Esophagus muscularis mucosa (tissue), 4 donors: ENCODE data around the gene EYA4.

Source experiments
- EP300 ChIP-seq: sonication (generic); formaldehyde crosslinking; IDR thresholded peaks from one replicate; pipeline ENCODE4 v1.6.1; 2017; ENCODE audit warnings: antibody characterized with exemption
- POLR2AphosphoS5 ChIP-seq, 2 donors: sonication (generic); formaldehyde crosslinking; IDR thresholded peaks; one replicate each; pipeline ENCODE4 v1.6.1; 2017; ENCODE audit warnings: antibody characterized with exemption in 2 of 2
- TF ChIP-seq, protein P1 (sequence below), 3 experiments: fragments of 200-600 bp in 2 of 3; fragments of 450-650 bp in 1 of 3; sonication (generic) in 2 of 3; IDR thresholded peaks; one replicate each; pipeline ENCODE4 v1.5.1; 2017 to 2019; ENCODE audit warnings: antibody characterized with exemption in 3 of 3, mild to moderate bottlenecking in 2 of 3, moderate library complexity in 1 of 3

DNA sequence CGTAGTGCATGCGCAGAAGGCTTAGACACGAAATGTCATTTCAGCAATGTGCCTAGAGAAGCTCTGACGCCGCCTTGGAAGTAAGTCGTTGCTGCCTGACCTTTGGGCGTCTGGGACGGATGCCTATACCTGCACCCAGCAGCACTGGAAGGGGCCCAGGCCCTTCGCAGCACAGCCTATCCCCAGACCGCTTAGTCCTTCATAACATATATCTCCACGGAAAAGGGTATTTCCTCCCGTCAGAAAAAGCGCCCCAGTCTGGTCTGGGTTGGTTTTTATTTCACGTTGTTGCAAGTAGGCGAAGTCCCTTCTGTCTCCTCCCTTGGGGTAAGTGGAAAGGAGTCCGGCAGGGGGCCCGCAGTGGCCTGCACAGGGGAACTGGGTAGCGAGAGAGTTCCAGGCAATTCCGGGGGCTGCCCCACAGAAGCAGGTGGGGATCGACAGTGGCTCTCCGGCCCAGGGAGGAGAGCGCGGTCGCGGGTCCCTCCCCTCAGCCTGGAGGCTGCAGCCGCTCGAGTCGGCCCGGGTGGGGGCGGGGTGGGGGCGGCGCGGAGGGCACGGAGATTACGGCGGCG, 559 bp upstream of the EYA4 start:
- TF ChIP-seq, protein P1, sequence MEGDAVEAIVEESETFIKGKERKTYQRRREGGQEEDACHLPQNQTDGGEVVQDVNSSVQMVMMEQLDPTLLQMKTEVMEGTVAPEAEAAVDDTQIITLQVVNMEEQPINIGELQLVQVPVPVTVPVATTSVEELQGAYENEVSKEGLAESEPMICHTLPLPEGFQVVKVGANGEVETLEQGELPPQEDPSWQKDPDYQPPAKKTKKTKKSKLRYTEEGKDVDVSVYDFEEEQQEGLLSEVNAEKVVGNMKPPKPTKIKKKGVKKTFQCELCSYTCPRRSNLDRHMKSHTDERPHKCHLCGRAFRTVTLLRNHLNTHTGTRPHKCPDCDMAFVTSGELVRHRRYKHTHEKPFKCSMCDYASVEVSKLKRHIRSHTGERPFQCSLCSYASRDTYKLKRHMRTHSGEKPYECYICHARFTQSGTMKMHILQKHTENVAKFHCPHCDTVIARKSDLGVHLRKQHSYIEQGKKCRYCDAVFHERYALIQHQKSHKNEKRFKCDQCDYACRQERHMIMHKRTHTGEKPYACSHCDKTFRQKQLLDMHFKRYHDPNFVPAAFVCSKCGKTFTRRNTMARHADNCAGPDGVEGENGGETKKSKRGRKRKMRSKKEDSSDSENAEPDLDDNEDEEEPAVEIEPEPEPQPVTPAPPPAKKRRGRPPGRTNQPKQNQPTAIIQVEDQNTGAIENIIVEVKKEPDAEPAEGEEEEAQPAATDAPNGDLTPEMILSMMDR (IDR thresholded peaks at IDR 0.05): no peak
- TF ChIP-seq EP300 (no peak), POLR2AphosphoS5 (IDR thresholded peaks at IDR 0.05) (no peak)
